Endothelial cell of umbilical vein (primary cell): ENCODE results near the gene ACSL6. TPM values are rescaled to one million over a fixed set of nuclear protein-coding genes. Genes with fewer than 3 reads are reported as not detected.

Experiments used
- BruUV-seq: library from RNA; stranded (reverse); fragments of 400-500 nt; replicated peaks from 2 replicates; lab custom pipeline; 2021; lab: Mats Ljungman, UMichigan
- CTCF ChIA-PET: fragments of 300-600, 350-600 bp; sonication (Branson Sonifier 250); formaldehyde crosslinking; loops from one replicate; lab custom pipeline; 2021; ENCODE audit warnings: antibody characterized with exemption, inconsistent platforms; lab: Charles Lee
- POLR2A ChIA-PET: fragments of 300-600, 350-600 bp; sonication (Branson Sonifier 250); formaldehyde crosslinking; loops from one replicate; lab custom pipeline; 2021; ENCODE audit warnings: antibody characterized with exemption, inconsistent platforms; lab: Charles Lee
- DNase-seq: peaks from one replicate; pipeline ENCODE4 v3.0.0-alpha.2; 2011; ENCODE audit warnings: low read depth, low spot score
- FAIRE-seq: peaks from 2 replicates; lab custom pipeline; 2011; peaks lifted over from hg19 to GRCh38; lab: Jason Lieb, UNC
- H2AFZ ChIP-seq: 2 replicates; pipeline ENCODE4 v1.6.0; 2012; ENCODE audit warnings: low read depth, low read length, control low read depth, inconsistent platforms
- H3K27ac ChIP-seq: 2 replicates; pipeline ENCODE4 v1.5.1; 2011; ENCODE audit warnings: low read depth, mild to moderate bottlenecking, control low read depth, low read length, moderate library complexity; ENCODE audit not compliant: insufficient read depth
- H3K27me3 ChIP-seq, 2 experiments: 2 replicates each; pipeline versions ENCODE4 v1.6.0 to v1.6.1; 2011; ENCODE audit warnings: low read length in 2 of 2, mixed read lengths in 1 of 2; ENCODE audit not compliant: control insufficient read depth in 2 of 2, insufficient read depth in 2 of 2
- H3K36me3 ChIP-seq, 2 experiments: 2 replicates in 1 of 2; 3 replicates in 1 of 2; pipeline ENCODE4 v1.5.1; 2011; ENCODE audit warnings: low read length in 2 of 2, mild to moderate bottlenecking in 1 of 2, moderate library complexity in 1 of 2; ENCODE audit not compliant: control insufficient read depth in 2 of 2, insufficient read depth in 2 of 2; ENCODE audit errors: extremely low read depth in 1 of 2
- H3K4me1 ChIP-seq: 3 replicates; pipeline ENCODE4 v1.5.1; 2011; ENCODE audit warnings: mild to moderate bottlenecking, low read length; ENCODE audit not compliant: control insufficient read depth, insufficient read depth; ENCODE audit errors: extremely low read depth
- H3K4me2 ChIP-seq: 2 replicates; pipeline ENCODE4 v1.6.1; 2011; ENCODE audit warnings: low read length, control low read depth, mixed read lengths; ENCODE audit not compliant: insufficient read depth
- H3K4me3 ChIP-seq, 3 experiments: fragments of 200-600 bp in 1 of 3; sonication (generic), shearing (Covaris generic) in 1 of 3; replicated peaks in 1 of 3; 2 replicates each; pipeline ENCODE4 v1.5.1; 2011 to 2016; ENCODE audit warnings: control low read depth in 3 of 3, low read length in 3 of 3, mild to moderate bottlenecking in 2 of 3, inconsistent platforms in 1 of 3, low read depth in 1 of 3, moderate library complexity in 1 of 3; ENCODE audit not compliant: insufficient read depth in 1 of 3
- H3K79me2 ChIP-seq: 2 replicates; pipeline ENCODE4 v1.6.0; 2012; ENCODE audit warnings: low read length, inconsistent platforms; ENCODE audit not compliant: control insufficient read depth, insufficient read depth
- H3K9ac ChIP-seq: replicated peaks from 2 replicates; pipeline ENCODE3; 2011; ENCODE audit warnings: low read length, control low read depth; ENCODE audit not compliant: insufficient read depth; ENCODE audit errors: extremely low read depth
- H3K9me1 ChIP-seq: replicated peaks from 3 replicates; pipeline ENCODE4 v1.6.0; 2011; ENCODE audit warnings: mild to moderate bottlenecking, low read length; ENCODE audit not compliant: control insufficient read depth, insufficient read depth; ENCODE audit errors: extremely low read depth
- H3K9me3 ChIP-seq: replicated peaks from 2 replicates; pipeline ENCODE4 v1.5.1; 2012; ENCODE audit warnings: low read length, inconsistent platforms; ENCODE audit not compliant: control insufficient read depth, insufficient read depth
- H4K20me1 ChIP-seq: replicated peaks from 2 replicates; pipeline ENCODE3; 2011; ENCODE audit warnings: mild to moderate bottlenecking, low read length; ENCODE audit not compliant: control insufficient read depth, insufficient read depth; ENCODE audit errors: extremely low read depth
- CTCF ChIP-seq, 2 donors: IDR thresholded peaks; 1 replicate in 1 of 2; 2 replicates in 1 of 2; pipeline ENCODE4 v1.5.1; 2011; ENCODE audit warnings: low read length in 2 of 2, mild to moderate bottlenecking in 2 of 2, moderate library complexity in 2 of 2, control low read depth in 1 of 2, inconsistent platforms in 1 of 2, low read depth in 1 of 2; ENCODE audit not compliant: insufficient read depth in 1 of 2; ENCODE audit errors: extremely low read depth in 1 of 2
- EZH2 ChIP-seq: IDR thresholded peaks from 2 replicates; pipeline ENCODE4 v1.6.1; 2012; ENCODE audit warnings: borderline replicate concordance, low read depth, mild to moderate bottlenecking, moderate library complexity, low read length, inconsistent platforms; ENCODE audit not compliant: severe bottlenecking
- FOS ChIP-seq: IDR thresholded peaks from 2 replicates; pipeline ENCODE4 v1.6.1; 2011; ENCODE audit warnings: mild to moderate bottlenecking, low read length, moderate library complexity, borderline replicate concordance; ENCODE audit not compliant: insufficient read depth
- GATA2 ChIP-seq: IDR thresholded peaks from 2 replicates; pipeline ENCODE4 v1.7.0; 2011; ENCODE audit warnings: low read depth, mild to moderate bottlenecking, moderate library complexity, mixed read lengths, low read length; ENCODE audit not compliant: insufficient read length, insufficient read depth
- JUN ChIP-seq: IDR thresholded peaks from 2 replicates; pipeline ENCODE4 v1.6.1; 2011; ENCODE audit warnings: borderline replicate concordance, low read depth; ENCODE audit not compliant: insufficient read length, insufficient read depth
- MAX ChIP-seq: IDR thresholded peaks from 2 replicates; pipeline ENCODE4 v1.6.1; 2011; ENCODE audit not compliant: insufficient read depth, insufficient read length
- MYC ChIP-seq: IDR thresholded peaks from one replicate; pipeline ENCODE4 v1.6.1; 2011; ENCODE audit warnings: mild to moderate bottlenecking, low read depth, low read length
- POLR2A ChIP-seq: IDR thresholded peaks from 2 replicates; pipeline ENCODE4 v1.6.1; 2012; ENCODE audit warnings: low read depth, mild to moderate bottlenecking, control low read depth, low read length
- POLR2AphosphoS5 ChIP-seq: IDR thresholded peaks from 2 replicates; pipeline ENCODE4 v1.6.1; 2012; ENCODE audit warnings: low read depth, mild to moderate bottlenecking, control low read depth, low read length, moderate library complexity; ENCODE audit not compliant: insufficient read depth
- dilution Hi-C: fragments of 300-500 bp; cut with MboI; formaldehyde crosslinking; loops from one replicate; pipeline ENCODE4 v1.15.0; 2019; ENCODE audit warnings: low sequenced_read_pairs; ENCODE audit not compliant: extremely low pct_ligation_motif_present
- intact Hi-C: fragments of 100-400 bp; cut with micrococcal nuclease; formaldehyde crosslinking; loops from one replicate; pipeline ENCODE4 v1.10.0; 2022
- polyA plus RNA-seq, 4 experiments: library from polyadenylated mRNA; depleted of rRNA in 3 of 4; stranded (reverse) in 3 of 4; unstranded in 1 of 4; fragments of >200 nt; gene quantifications; 2 replicates each; pipeline versions ENCODE4 v1.2.1 to v1.2.3, GENCODE V29; 2011 to 2012; ENCODE audit warnings: missing spikeins in 1 of 4
- total RNA-seq: library from RNA; stranded (reverse); gene quantifications from 2 replicates; pipeline ENCODE4 v1.2.3, GENCODE V29; 2021

Gene ACSL6
- total and polyA plus RNA-seq, 2 donors (not counting 3 experiments of a cell fraction or from before 2014, with no cell fraction given), result not detected

GRCh38 chr5:132020568-132021339 lies 9.3 kb upstream of the ACSL6 start:
- intact Hi-C loops (no loop called here), dilution Hi-C loops (loop anchor here (25.0 kb wide), 1 partner anchor 433 kb away; no protein-coding TSS in a partner anchor)
- POLR2A ChIA-PET, result no interaction called here
- Histone ChIP-seq H3K4me2 (no peak overlapping the region), H3K36me3 (no peaks in the 10 kb centered on the region), H3K79me2 (no peaks in the 10 kb centered on the region), H3K9me3 (no peaks in the 10 kb centered on the region), H2AFZ (no peak overlapping the region), H3K27ac (no peak overlapping the region), H3K4me3 (no peak overlapping the region), H4K20me1 (no peaks in the 10 kb centered on the region), H3K9ac (no peak overlapping the region), H3K4me1 (no peaks in the 10 kb centered on the region), H3K9me1 (no peaks in the 10 kb centered on the region), H3K27me3 (peaks cover 11 to 29% of the 10 kb centered on the region in 2 experiments)
- BruUV-seq, result no TSS peak
- DNase-seq (no peak), FAIRE-seq (no peak)
- TF ChIP-seq FOS (no peak), CTCF (IDR thresholded peaks at IDR 0.05; ENCODE audit: extremely low read depth in 1 of 2, insufficient read depth in 1 of 2, low read depth in 1 of 2, low read length in 2 of 2) (no peak), EZH2 (no peak), MYC (no peak), POLR2A (no peak), JUN (no peak), POLR2AphosphoS5 (no peak), GATA2 (no peak), MAX (no peak)
- CTCF ChIA-PET, result interaction anchor here (1.0 kb wide), 2 partner anchors 13 to 431 kb away, joined by 3 read pairs; no protein-coding TSS in a partner anchor
